CD1c-positive myeloid dendritic cell (primary cell): Measurements from ENCODE around the gene LUC7L3.
"Not testable (repeated sequence)": the region's sequence is repeated elsewhere in the genome, so short reads cannot be mapped to it uniquely, and the experiment has no call there.

Experiments used
- DNase-seq: peaks from one replicate; pipeline ENCODE4 v3.0.0-alpha.2; 2016; ENCODE audit errors: extremely low spot score

LUC7L3 gene

GRCh38 chr17:50785126-50785525, 65.7 kb downstream of the LUC7L3 start:
- no peak for DNase-seq

DNA sequence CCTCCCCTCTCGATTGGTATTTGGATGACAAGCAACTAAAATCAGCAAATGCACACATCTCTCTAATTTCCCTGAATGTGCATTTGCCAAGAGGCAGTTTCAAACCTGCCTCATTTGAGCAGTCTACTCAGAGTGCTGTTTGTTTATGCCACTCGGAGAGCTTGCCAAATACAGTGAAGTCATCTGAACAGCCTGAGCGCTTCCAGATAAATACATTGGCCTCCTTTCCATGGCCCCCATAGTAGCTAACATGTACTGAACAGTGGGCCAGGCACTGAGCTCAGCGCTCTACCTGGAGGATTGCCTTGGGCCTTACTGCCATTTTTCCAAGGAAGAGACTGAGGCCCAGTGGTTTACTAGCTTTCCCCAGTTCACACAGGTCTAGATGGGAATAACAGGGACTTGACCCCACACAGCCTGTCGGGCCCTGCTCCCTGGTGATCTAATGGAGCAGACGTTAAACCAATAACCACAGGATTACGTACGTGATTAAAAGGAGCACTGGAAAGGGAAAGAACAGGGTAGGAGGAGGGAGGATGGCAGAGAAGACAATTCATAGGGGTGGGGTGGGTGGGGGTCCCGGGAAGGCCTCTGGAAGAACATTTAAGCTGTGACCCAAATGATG, 66.7 kb downstream of the LUC7L3 start:
- no peak for DNase-seq

- DNase-seq = no peak
These were observed 67.7 kb downstream of the LUC7L3 start for GRCh38 chr17:50787106-50787505.

DNA sequence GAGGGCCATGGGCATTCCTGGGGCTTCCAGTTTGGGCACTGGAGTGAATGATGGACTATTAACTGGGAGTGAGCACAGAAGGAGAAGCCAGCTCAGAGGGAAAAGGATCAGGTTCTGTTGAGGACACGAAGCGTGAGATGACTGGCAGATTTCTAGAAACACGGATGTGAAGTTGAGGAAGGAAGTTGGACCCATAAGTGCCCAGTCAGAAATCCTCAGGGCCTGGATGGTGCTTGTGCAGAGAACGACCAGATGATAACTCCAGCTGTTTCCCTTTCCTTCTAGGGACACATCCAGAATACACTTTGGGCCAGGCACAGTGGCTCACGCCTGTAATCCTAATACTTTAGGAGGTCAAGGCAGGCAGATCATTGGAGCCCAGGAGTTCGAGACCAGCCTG, 71.2 kb downstream of the LUC7L3 start:
- peak; percentile 59 for DNase-seq

DNA sequence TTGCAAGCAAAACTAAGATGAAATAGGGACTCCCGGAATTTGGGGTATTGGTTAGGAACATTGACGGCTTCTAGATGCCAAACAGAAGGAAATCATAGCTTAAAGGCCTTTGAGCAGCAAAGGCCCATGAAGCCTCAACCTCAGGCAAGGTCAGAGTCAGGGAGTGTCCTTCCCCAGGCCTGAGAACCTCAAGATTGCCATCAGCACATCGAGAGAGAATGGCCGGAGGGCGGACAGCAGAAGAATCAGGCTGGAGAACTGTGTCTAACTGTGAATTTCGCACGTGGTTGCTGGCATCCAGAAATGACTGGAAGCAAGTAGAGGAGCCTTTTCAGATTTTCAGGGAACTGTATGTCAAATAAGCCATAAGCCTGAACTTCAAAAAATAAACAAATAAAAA, 72.7 kb downstream of the LUC7L3 start:
- no peak for DNase-seq

- DNase-seq = peak; percentile 10
These were observed 73.6 kb downstream of the LUC7L3 start for GRCh38 chr17:50793007-50793406.

DNA sequence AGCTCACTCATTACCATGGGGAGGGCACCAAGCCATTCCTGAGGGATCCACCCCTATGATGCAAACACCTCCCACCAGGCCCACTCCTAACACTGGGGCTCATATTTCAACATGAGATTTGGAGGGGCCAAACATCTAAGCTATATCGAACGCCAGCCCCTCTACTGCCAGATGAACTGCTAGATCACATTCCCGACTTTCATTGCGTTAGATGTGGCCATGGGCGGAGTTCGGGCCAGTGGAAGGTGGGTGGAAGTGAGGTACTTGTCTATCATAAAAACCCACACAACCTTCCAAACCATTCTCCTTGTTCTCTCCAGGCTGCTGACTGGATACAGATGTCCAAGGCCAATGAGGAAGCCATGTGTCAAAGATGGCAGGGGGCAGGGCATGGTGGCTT, 75.0 kb downstream of the LUC7L3 start:
- DNase-seq = no peak

DNA sequence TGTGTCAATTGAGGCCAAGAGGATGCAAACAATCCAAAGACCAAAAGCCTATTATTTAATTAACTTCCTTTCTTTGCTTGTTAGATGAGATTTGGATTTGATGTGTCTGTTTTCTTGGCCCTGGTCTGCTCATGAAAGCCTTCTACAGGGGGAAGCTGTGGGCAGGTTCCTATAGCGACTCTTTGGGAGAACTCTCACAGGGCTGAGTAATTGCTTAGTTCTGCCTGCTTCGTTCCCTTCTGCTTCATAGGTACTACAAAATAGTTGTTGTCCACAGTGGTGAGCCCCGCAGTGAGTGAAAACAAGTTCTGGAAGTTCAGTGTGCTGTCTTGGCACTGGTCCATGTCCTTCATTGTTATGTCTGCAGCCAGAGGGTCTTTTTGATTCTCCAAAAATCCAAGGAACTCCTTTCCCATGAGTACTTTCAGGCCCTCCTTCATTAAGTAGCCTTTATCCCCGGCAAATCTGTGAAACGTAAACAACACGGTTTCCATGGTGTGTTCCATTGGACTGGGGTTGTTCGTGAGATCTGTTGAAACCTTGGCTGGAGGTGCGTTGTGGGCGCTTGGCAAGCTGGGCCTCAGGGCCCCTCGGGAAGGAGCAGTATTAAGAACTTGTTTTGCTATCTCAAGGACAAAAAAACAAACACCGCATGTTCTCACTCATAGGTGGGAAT, 77.9 kb downstream of the LUC7L3 start:
- peak; percentile 32 for DNase-seq

GRCh38 chr17:50798424-50799288, 79.3 kb downstream of the LUC7L3 start:
- DNase-seq = no peak

DNA sequence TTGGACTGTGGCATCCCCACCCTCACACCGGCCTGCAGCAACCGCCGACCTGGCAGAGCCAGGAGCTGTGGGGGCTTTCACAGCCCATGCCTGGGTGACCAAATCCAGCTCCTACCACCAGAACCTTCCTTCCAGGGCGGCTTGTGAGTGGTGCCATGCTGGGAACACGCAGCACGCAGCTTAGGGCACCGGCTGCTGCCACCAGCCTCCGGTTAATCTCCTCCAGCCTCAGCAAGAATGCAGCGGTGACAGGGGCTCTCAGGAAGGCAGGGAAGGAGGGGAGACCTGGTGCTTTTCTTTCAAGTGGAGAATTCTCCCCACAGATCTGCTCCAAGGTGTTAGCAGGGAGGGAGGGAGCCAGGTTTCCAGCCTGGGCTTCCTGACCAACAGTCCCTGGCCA, 80.2 kb downstream of the LUC7L3 start:
- DNase-seq = no peak

GRCh38 chr17:50800196-50800700, 80.8 kb downstream of the LUC7L3 start:
- no peak for DNase-seq

GRCh38 chr17:50802609-50803571, 83.5 kb downstream of the LUC7L3 start:
- no peak for DNase-seq

DNA sequence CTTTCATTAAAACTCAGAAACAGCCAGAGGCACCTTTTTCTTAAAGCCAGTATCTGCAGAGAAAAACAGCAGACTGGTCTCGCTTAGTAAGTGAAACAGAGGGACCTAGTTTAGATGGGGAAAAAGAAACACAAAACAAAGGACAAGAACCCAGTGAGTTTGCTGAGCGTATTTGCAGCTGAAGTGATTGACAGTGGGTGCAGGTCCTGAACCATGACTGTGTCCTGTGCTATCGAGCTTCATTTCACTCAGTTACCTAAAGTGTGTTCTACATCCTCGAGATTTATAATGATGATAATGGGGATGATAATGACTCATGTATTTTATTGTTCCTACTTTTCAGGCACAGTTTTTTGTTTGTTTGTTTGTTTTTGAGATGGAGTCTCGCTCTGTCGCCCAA, 84.3 kb downstream of the LUC7L3 start:
- DNase-seq = no peak

- DNase-seq = not testable (repeated sequence)
These were observed 85.5 kb downstream of the LUC7L3 start for GRCh38 chr17:50804749-50805475.

DNA sequence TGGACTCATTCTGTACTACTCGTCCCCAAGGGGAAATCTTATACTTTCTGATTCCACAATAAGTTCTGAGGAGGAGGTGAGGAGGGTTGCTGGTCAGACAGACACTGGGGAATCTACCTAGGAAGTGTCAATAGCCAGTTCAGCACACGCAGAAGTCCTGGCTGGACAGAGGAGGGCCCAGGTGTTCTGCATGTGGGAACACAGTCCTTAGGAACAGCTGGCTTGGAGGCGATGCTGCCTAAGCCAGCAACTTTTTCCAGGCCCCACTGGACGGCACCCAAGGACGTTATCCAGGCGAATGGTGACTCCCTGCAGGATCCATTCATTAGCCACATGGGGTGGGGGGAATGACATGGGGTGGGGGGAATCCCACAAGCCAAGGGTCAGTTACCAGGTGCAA, 86.1 kb downstream of the LUC7L3 start:
- no peak for DNase-seq
